Peyer's patch (tissue), 4 donors: ENCODE measurements around the gene LECT2. TPM values are rescaled to one million over a fixed set of nuclear protein-coding genes. Genes with fewer than 3 reads are reported as not detected.

ENCODE experiments used
- DNase-seq, 3 donors: peaks; one replicate each; pipeline ENCODE4 v3.0.0-alpha.2; 2017 to 2019
- H3K27ac ChIP-seq, 4 donors: fragments of 200-600 bp; sonication (generic); one replicate each; pipeline ENCODE4 v1.5.1; 2016 to 2019
- H3K27me3 ChIP-seq, 2 donors: fragments of 200-600 bp; sonication (generic); one replicate each; pipeline ENCODE4 v1.5.1; 2019
- H3K36me3 ChIP-seq, 3 donors: fragments of 200-600 bp; sonication (generic); one replicate each; pipeline ENCODE4 v1.5.1; 2016 to 2019
- H3K4me1 ChIP-seq, 4 donors: fragments of 200-600 bp; sonication (generic); one replicate each; pipeline ENCODE4 v1.5.1; 2016 to 2019
- H3K4me3 ChIP-seq, 4 donors: fragments of 200-600 bp; sonication (generic); 1 replicate in 3 of 4; 2 replicates in 1 of 4; pipeline ENCODE4 v1.5.1; 2016 to 2019; ENCODE audit warnings: mild to moderate bottlenecking in 1 of 4
- H3K9me3 ChIP-seq, 4 donors: fragments of 200-600 bp; sonication (generic); one replicate each; pipeline ENCODE4 v1.5.1; 2016 to 2019; ENCODE audit warnings: mild to moderate bottlenecking in 1 of 4
- POLR2A ChIP-seq, 2 donors: fragments of 450-650 bp; IDR thresholded peaks; one replicate each; pipeline ENCODE4 v1.5.1; 2017; ENCODE audit warnings: antibody characterized with exemption in 2 of 2, mild to moderate bottlenecking in 2 of 2, moderate library complexity in 2 of 2
- total RNA-seq, 4 donors: library from RNA; depleted of rRNA; stranded (reverse); fragments of >200 nt; gene quantifications; one replicate each; pipeline ENCODE4 v1.1.0, GENCODE V29; 2016
- TF ChIP-seq, protein P1 (sequence below), 6 experiments: fragments of 450-650 bp in 4 of 6; fragments of 200-600 bp in 2 of 6; sonication (generic) in 1 of 6; IDR thresholded peaks; one replicate each; pipeline ENCODE4 v1.5.1; 2017 to 2019; ENCODE audit warnings: antibody characterized with exemption in 6 of 6, mild to moderate bottlenecking in 3 of 6, moderate library complexity in 1 of 6

LECT2 gene
- total RNA-seq, 4 donors from 2014 or later: not detected

- Histone ChIP-seq H3K27me3 (no peaks in the 10 kb centered on the region), H3K9me3 (no peaks in the 10 kb centered on the region), H3K4me1 (no peaks in the 10 kb centered on the region), H3K36me3 (no peaks in the 10 kb centered on the region), H3K4me3 (no peak overlapping the region), H3K27ac (no peak overlapping the region)
- TF ChIP-seq POLR2A (IDR thresholded peaks at IDR 0.05): no peak
- TF ChIP-seq, protein P1, sequence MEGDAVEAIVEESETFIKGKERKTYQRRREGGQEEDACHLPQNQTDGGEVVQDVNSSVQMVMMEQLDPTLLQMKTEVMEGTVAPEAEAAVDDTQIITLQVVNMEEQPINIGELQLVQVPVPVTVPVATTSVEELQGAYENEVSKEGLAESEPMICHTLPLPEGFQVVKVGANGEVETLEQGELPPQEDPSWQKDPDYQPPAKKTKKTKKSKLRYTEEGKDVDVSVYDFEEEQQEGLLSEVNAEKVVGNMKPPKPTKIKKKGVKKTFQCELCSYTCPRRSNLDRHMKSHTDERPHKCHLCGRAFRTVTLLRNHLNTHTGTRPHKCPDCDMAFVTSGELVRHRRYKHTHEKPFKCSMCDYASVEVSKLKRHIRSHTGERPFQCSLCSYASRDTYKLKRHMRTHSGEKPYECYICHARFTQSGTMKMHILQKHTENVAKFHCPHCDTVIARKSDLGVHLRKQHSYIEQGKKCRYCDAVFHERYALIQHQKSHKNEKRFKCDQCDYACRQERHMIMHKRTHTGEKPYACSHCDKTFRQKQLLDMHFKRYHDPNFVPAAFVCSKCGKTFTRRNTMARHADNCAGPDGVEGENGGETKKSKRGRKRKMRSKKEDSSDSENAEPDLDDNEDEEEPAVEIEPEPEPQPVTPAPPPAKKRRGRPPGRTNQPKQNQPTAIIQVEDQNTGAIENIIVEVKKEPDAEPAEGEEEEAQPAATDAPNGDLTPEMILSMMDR (IDR thresholded peaks at IDR 0.05): no peak
- no peak for DNase-seq
Observed at GRCh38 chr5:135905144-135905543, 49.6 kb downstream of the LECT2 start.

DNA sequence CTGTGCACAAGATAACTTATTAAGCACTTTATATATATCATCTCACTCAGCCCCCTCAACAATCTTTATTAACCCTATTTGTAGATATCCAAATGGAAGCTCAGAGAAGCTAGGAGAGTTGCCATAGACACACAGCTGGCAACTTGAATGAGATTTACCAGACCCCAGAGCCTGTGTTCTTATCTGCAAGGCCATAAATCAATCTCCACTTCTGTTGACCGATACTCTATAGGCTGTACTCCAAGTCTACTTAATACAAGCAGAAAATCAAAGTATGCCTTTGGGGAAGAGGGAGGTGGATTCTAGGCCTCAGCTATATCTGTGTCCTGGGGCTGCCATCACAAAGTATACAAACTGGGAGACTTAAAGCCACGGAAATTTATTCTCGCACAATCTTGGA is 53.1 kb downstream of the LECT2 start:
- Histone ChIP-seq H3K4me3 (no peak overlapping the region), H3K27ac (no peak overlapping the region), H3K36me3 (no peaks in the 10 kb centered on the region), H3K9me3 (no peaks in the 10 kb centered on the region), H3K27me3 (no peaks in the 10 kb centered on the region), H3K4me1 (no peaks in the 10 kb centered on the region)
- no peak for DNase-seq
- no peak for TF ChIP-seq POLR2A (IDR thresholded peaks at IDR 0.05)
- TF ChIP-seq, protein P1 (IDR thresholded peaks at IDR 0.05): no peak

GRCh38 chr5:135900276-135900675 is 54.5 kb downstream of the LECT2 start:
- Histone ChIP-seq H3K4me1 (no peaks in the 10 kb centered on the region), H3K27ac (no peak overlapping the region), H3K36me3 (no peaks in the 10 kb centered on the region), H3K9me3 (no peaks in the 10 kb centered on the region), H3K4me3 (no peak overlapping the region), H3K27me3 (no peaks in the 10 kb centered on the region)
- DNase-seq: no peak
- TF ChIP-seq POLR2A (IDR thresholded peaks at IDR 0.05): no peak
- TF ChIP-seq, protein P1 (IDR thresholded peaks at IDR 0.05): no peak

- Histone ChIP-seq H3K27me3 (no peaks in the 10 kb centered on the region), H3K4me1 (no peaks in the 10 kb centered on the region), H3K36me3 (no peaks in the 10 kb centered on the region), H3K9me3 (no peaks in the 10 kb centered on the region), H3K4me3 (no peak overlapping the region), H3K27ac (no peak overlapping the region)
- no peak for TF ChIP-seq POLR2A (IDR thresholded peaks at IDR 0.05)
- TF ChIP-seq, protein P1 (IDR thresholded peaks at IDR 0.05): no peak
- DNase-seq: no peak
Observed at GRCh38 chr5:135898651-135899050, 56.1 kb downstream of the LECT2 start.

Other genes with a start within 250 kb of the LECT2 start
- gene SLC25A48, start 120.3 kb downstream of the LECT2 start, total RNA-seq: 10 to 100 TPM in 2 of 4 donors, 1 to 10 TPM in 2; 8.3 to 11.6 (median 10.3) TPM
- gene IL9, start 59.1 kb downstream of the LECT2 start, total RNA-seq: not detected
- gene TGFBI, start 74.0 kb upstream of the LECT2 start, total RNA-seq: 10 to 100 TPM; 17.5 to 56.9 (median 26.3) TPM
- gene SMAD5, start 177.9 kb upstream of the LECT2 start, total RNA-seq: 10 to 100 TPM; 20.0 to 31.4 (median 23.7) TPM
- gene SMIM32, start 238.2 kb upstream of the LECT2 start, total RNA-seq: 10 to 100 TPM in 3 of 4 donors, 1 to 10 TPM in 1; 5.8 to 18.4 (median 15.1) TPM